ENCODE data around the gene CWC22. TPM values are rescaled to one million over a fixed set of nuclear protein-coding genes. Genes with fewer than 3 reads are reported as not detected.

CWC22 gene
- total RNA-seq, 4 donors from 2014 or later: 13.2 to 24.3 (median 19.4) TPM

- H3K36me3 ChIP-seq: no peaks in the 10 kb centered on the region
- H3K27ac ChIP-seq: no peak overlapping the region
- no peak for TF ChIP-seq POLR2AphosphoS5 (IDR thresholded peaks at IDR 0.05)
- TF ChIP-seq POLR2A (IDR thresholded peaks at IDR 0.05): no peak
- no peak for TF ChIP-seq CTCF (IDR thresholded peaks at IDR 0.05)
- no peak for TF ChIP-seq EP300 (IDR thresholded peaks at IDR 0.05)
- no peaks in the 10 kb centered on the region for H3K4me1 ChIP-seq
- no peak for DNase-seq (ENCODE audit: low spot score in 2 of 2)
- H3K9me3 ChIP-seq: no peaks in the 10 kb centered on the region
- H3K4me3 ChIP-seq: no peak overlapping the region
- WGBS: 88% methylated on average over 4 of the region's 4 CpGs
- H3K27me3 ChIP-seq: no peaks in the 10 kb centered on the region
These were observed 108.2 kb downstream of the CWC22 start for GRCh38 chr2:179898873-179899272.

Other genes starting within 250 kb of the CWC22 start
- gene ZNF385B, start 145.7 kb downstream of the CWC22 start, total RNA-seq: 1 to 10 TPM in 3 of 4 donors, under 1 TPM in 1; 0.89 to 3.6 (median 1.8) TPM